Measurements from ENCODE around the gene ABAT. TPM values are rescaled to one million over a fixed set of nuclear protein-coding genes. Genes with fewer than 3 reads are reported as not detected.

ABAT gene
- 0.91 and 1.3 TPM in 2 replicates for total RNA-seq

GRCh38 chr16:8674413-8675022, at the start of gene ABAT:
ABAT (plus strand) TSS chr16:8674617; CDS start chr16:8735740, 61,123 bp downstream.

GRCh38 chr16:8797364-8798173, 123.2 kb downstream of the ABAT start, which contains the start of the genes PMM2 and TMEM186:
PMM2 (plus strand) TSS chr16:8797839; CDS start chr16:8797883, 44 bp downstream.
TMEM186 (minus strand) TSS chr16:8797639; CDS start chr16:8797614, 25 bp downstream.

Other genes starting within 250 kb of the ABAT start
- gene TMEM114, start 84.1 kb upstream of the ABAT start, total RNA-seq: not detected in 2 replicates
- gene METTL22, start 52.9 kb upstream of the ABAT start, total RNA-seq: 20.8 and 27.3 TPM in 2 replicates
- gene TMEM186, start 123.0 kb downstream of the ABAT start, total RNA-seq: 6.4 and 6.8 TPM in 2 replicates
- 27.6 and 29.5 TPM in 2 replicates for gene PMM2, start 123.2 kb downstream of the ABAT start, total RNA-seq
- gene CARHSP1, start 194.4 kb downstream of the ABAT start, total RNA-seq: 109 and 122 TPM in 2 replicates
- gene LITAFD, start 207.7 kb downstream of the ABAT start, total RNA-seq: not detected in 2 replicates

Data from epithelial cell of umbilical artery (primary cell).